Activated naive CD8-positive, alpha-beta T cell treated with anti-CD3 and anti-CD28 coated beads, Interleukin-2, amount 10 ng/mL, durations not matched to agents 7 days and 5 days (primary cell): ENCODE results near the gene FBXL13. TPM values are rescaled to one million over a fixed set of nuclear protein-coding genes. Genes with fewer than 3 reads are reported as not detected.

Experiments used
- ATAC-seq: fragments of 150-1000 bp; cut with Tn5 transposase; one replicate; pipeline ENCODE4 v1.10.0; 2021; ENCODE audit warnings: low read depth, moderate library complexity
- POLR2A ChIA-PET: fragments of 350-600 bp; sonication (Branson Sonifier 250); formaldehyde crosslinking; loops from one replicate; lab custom pipeline; 2021; ENCODE audit warnings: antibody characterized with exemption; lab: Charles Lee
- DNase-seq: peaks from one replicate; pipeline ENCODE4 v3.0.0; 2021
- H3K27ac Mint-ChIP-seq: one replicate; pipeline ENCODE4 v1.8.0; 2022; ENCODE audit warnings: mild to moderate bottlenecking, mixed read lengths
- H3K27me3 Mint-ChIP-seq: one replicate; pipeline ENCODE4 v1.8.0; 2022; ENCODE audit warnings: mild to moderate bottlenecking, moderate library complexity, mixed read lengths
- H3K36me3 Mint-ChIP-seq: one replicate; pipeline ENCODE4 v1.8.0; 2021; ENCODE audit warnings: mild to moderate bottlenecking, mixed read lengths
- H3K4me1 Mint-ChIP-seq: one replicate; pipeline ENCODE4 v1.8.0; 2021; ENCODE audit warnings: mixed read lengths
- H3K4me3 Mint-ChIP-seq: one replicate; pipeline ENCODE4 v1.8.0; 2022; ENCODE audit warnings: mild to moderate bottlenecking, moderate library complexity, mixed read lengths
- H3K9me3 Mint-ChIP-seq: one replicate; pipeline ENCODE4 v1.8.0; 2021; ENCODE audit warnings: mixed read lengths
- total RNA-seq, 2 experiments: library from RNA; stranded (reverse); gene quantifications; one replicate each; pipeline ENCODE4 v1.2.3, GENCODE V29; 2021

Gene FBXL13
- total RNA-seq, 2 experiments from 2014 or later: 0.65 to 1.4 TPM

- no peaks in the 10 kb centered on the region for H3K9me3 Mint-ChIP-seq
- peaks cover 6% of the 10 kb centered on the region for H3K36me3 Mint-ChIP-seq
- no peak for ATAC-seq
- H3K27ac Mint-ChIP-seq: no peak overlapping the region
- H3K27me3 Mint-ChIP-seq: no peaks in the 10 kb centered on the region
- no peak for DNase-seq
- peaks cover 3% of the 10 kb centered on the region for H3K4me1 Mint-ChIP-seq
- no peak overlapping the region for H3K4me3 Mint-ChIP-seq
- POLR2A ChIA-PET: no interaction called here
These were observed 244.4 kb downstream of the FBXL13 start for GRCh38 chr7:102830197-102830596.

GRCh38 chr7:102829075-102829474, 245.5 kb downstream of the FBXL13 start:
- Mint-ChIP-seq H3K36me3 (peaks cover 4% of the 10 kb centered on the region), H3K27ac (no peak overlapping the region), H3K4me3 (no peak overlapping the region), H3K4me1 (no peaks in the 10 kb centered on the region), H3K9me3 (no peaks in the 10 kb centered on the region), H3K27me3 (no peaks in the 10 kb centered on the region)
- no peak for DNase-seq
- POLR2A ChIA-PET: no interaction called here
- no peak for ATAC-seq

GRCh38 chr7:102828286-102828685, 246.3 kb downstream of the FBXL13 start:
- Mint-ChIP-seq H3K4me1 (no peaks in the 10 kb centered on the region), H3K36me3 (peaks cover 4% of the 10 kb centered on the region), H3K27ac (no peak overlapping the region), H3K4me3 (no peak overlapping the region), H3K27me3 (no peaks in the 10 kb centered on the region), H3K9me3 (no peaks in the 10 kb centered on the region)
- DNase-seq: no peak
- POLR2A ChIA-PET: no interaction called here
- no peak for ATAC-seq

- Mint-ChIP-seq H3K36me3 (peaks cover 20% of the 10 kb centered on the region), H3K9me3 (no peaks in the 10 kb centered on the region), H3K27ac (no peak overlapping the region), H3K4me3 (no peak overlapping the region), H3K4me1 (no peaks in the 10 kb centered on the region), H3K27me3 (no peaks in the 10 kb centered on the region)
- DNase-seq (no peak), ATAC-seq (no peak)
- POLR2A ChIA-PET: no interaction called here
These were observed 251.0 kb downstream of the FBXL13 start for GRCh38 chr7:102823390-102824119.

GRCh38 chr7:102821994-102822747, 252.4 kb downstream of the FBXL13 start:
- Mint-ChIP-seq H3K4me1 (no peaks in the 10 kb centered on the region), H3K27me3 (no peaks in the 10 kb centered on the region), H3K27ac (no peak overlapping the region), H3K36me3 (peaks cover 20% of the 10 kb centered on the region), H3K4me3 (no peak overlapping the region), H3K9me3 (no peaks in the 10 kb centered on the region)
- ATAC-seq: no peak
- POLR2A ChIA-PET: no interaction called here
- DNase-seq: no peak

- no peak for ATAC-seq
- Mint-ChIP-seq H3K27ac (no peak overlapping the region), H3K9me3 (no peaks in the 10 kb centered on the region), H3K4me3 (no peak overlapping the region), H3K27me3 (no peaks in the 10 kb centered on the region), H3K36me3 (peaks cover 18% of the 10 kb centered on the region), H3K4me1 (no peaks in the 10 kb centered on the region)
- DNase-seq: no peak
- POLR2A ChIA-PET: no interaction called here
These were observed 255.4 kb downstream of the FBXL13 start for GRCh38 chr7:102819151-102819550.

GRCh38 chr7:102817616-102818573, 256.7 kb downstream of the FBXL13 start:
- DNase-seq: no peak
- H3K27ac Mint-ChIP-seq: no peak overlapping the region
- peaks cover 2% of the 10 kb centered on the region for H3K4me1 Mint-ChIP-seq
- H3K27me3 Mint-ChIP-seq: no peaks in the 10 kb centered on the region
- no peaks in the 10 kb centered on the region for H3K9me3 Mint-ChIP-seq
- H3K36me3 Mint-ChIP-seq: peaks cover 19% of the 10 kb centered on the region
- H3K4me3 Mint-ChIP-seq: no peak overlapping the region
- ATAC-seq: no peak
- POLR2A ChIA-PET: no interaction called here

- Mint-ChIP-seq H3K36me3 (peaks cover 9% of the 10 kb centered on the region), H3K4me1 (peaks cover 2% of the 10 kb centered on the region), H3K27ac (no peak overlapping the region), H3K27me3 (no peaks in the 10 kb centered on the region), H3K4me3 (no peak overlapping the region), H3K9me3 (no peaks in the 10 kb centered on the region)
- POLR2A ChIA-PET: no interaction called here
- ATAC-seq: no peak
- no peak for DNase-seq
These were observed 260.5 kb downstream of the FBXL13 start for GRCh38 chr7:102814025-102814471.

- DNase-seq (no peak), ATAC-seq (no peak)
- peaks cover 2% of the 10 kb centered on the region for H3K4me1 Mint-ChIP-seq
- POLR2A ChIA-PET: no interaction called here
- H3K27me3 Mint-ChIP-seq: no peaks in the 10 kb centered on the region
- H3K9me3 Mint-ChIP-seq: no peaks in the 10 kb centered on the region
- peaks cover 5% of the 10 kb centered on the region for H3K36me3 Mint-ChIP-seq
- H3K27ac Mint-ChIP-seq: no peak overlapping the region
- H3K4me3 Mint-ChIP-seq: no peak overlapping the region
These were observed 261.2 kb downstream of the FBXL13 start for GRCh38 chr7:102813191-102814024.

GRCh38 chr7:102811942-102812678, 262.5 kb downstream of the FBXL13 start:
- Mint-ChIP-seq H3K27ac (no peak overlapping the region), H3K27me3 (no peaks in the 10 kb centered on the region), H3K9me3 (no peaks in the 10 kb centered on the region), H3K4me3 (no peak overlapping the region), H3K36me3 (peaks cover 3% of the 10 kb centered on the region), H3K4me1 (peaks cover 2% of the 10 kb centered on the region)
- DNase-seq: no peak
- ATAC-seq: no peak
- POLR2A ChIA-PET: no interaction called here

- Mint-ChIP-seq H3K9me3 (no peaks in the 10 kb centered on the region), H3K36me3 (peaks cover 3% of the 10 kb centered on the region), H3K4me1 (peaks cover 2% of the 10 kb centered on the region), H3K27me3 (no peaks in the 10 kb centered on the region), H3K27ac (no peak overlapping the region), H3K4me3 (no peak overlapping the region)
- POLR2A ChIA-PET: no interaction called here
- no peak for DNase-seq
- no peak for ATAC-seq
These were observed 263.7 kb downstream of the FBXL13 start for GRCh38 chr7:102810916-102811315.

- no peak for ATAC-seq
- H3K36me3 Mint-ChIP-seq: peaks cover 1% of the 10 kb centered on the region
- POLR2A ChIA-PET: no interaction called here
- DNase-seq: no peak
- H3K4me1 Mint-ChIP-seq: no peaks in the 10 kb centered on the region
- H3K27ac Mint-ChIP-seq: no peak overlapping the region
- peaks cover 6% of the 10 kb centered on the region for H3K9me3 Mint-ChIP-seq
- H3K27me3 Mint-ChIP-seq: no peaks in the 10 kb centered on the region
- H3K4me3 Mint-ChIP-seq: no peak overlapping the region
These were observed 268.0 kb downstream of the FBXL13 start for GRCh38 chr7:102806613-102807012.
